ENCODE data around the gene OR2H1.

OR2H1 gene

DNA sequence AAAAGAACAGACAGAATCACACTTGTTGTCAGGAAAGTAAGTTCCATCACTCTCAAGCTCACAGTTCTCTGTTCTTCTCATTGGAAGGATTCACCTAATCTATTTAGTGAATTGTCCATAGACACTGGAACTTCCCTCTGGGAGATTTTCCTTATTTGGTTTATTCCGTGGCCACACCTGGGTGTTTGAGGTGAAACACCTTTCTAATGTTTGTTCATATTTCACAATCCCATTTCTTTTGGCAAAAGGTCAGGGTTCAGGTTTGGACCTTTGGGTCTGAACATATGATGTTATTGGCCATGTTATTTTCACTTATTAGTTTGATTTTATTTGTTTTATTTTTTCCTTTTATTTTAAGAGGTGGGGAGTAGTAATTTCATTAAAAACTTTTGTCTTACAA, 26.8 kb downstream of the OR2H1 start:
- no peak for DNase-seq (ENCODE audit: low read depth)

DNA sequence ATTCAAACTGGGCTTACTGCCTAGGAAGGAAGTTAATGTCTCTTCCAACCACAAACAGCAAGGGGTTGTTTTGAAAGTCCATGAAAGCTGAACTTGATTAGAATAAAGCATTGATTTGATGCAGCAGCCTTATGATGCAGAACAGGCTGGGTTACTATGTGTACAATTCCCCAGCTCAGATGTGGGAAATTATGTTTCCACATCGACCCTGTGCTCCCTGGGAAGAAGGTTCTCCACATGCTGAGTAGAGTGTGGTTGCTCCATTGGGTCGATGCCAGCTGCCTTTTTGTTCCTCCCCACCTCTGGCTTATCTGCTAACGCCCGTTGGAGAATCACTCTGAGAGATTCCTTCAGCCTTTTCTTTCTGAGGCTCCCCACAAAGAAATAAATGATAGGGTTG, 29.6 kb downstream of the OR2H1 start:
- DNase-seq (ENCODE audit: low read depth): no peak

DNA sequence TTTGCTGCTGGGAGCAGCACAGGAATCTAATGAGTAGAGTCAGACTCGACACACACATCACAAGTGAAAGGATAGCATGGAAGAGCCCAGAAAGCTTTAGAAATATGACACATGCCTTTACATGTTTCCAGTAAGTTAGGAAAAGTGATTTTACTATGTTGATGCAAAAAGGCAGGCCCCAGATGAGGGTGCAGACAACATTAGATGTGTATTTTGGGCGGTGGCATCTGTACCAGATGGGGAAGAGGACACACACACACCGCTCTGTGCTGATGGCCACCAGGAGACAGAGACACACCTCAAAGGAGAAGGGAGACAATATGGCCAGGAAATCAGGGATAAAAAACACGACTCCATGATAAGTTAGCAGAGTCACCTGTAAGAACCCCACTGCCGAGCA, 30.2 kb downstream of the OR2H1 start:
- no peak for DNase-seq (ENCODE audit: low read depth)

GRCh38 chr6:29487660-29488059, 30.7 kb downstream of the OR2H1 start, which contains the start of gene MAS1L:
Gene MAS1L (minus strand): TSS chr6:29487956. CDS start chr6:29487902, 54 bp downstream.
- no peak for DNase-seq (ENCODE audit: low read depth)

DNA sequence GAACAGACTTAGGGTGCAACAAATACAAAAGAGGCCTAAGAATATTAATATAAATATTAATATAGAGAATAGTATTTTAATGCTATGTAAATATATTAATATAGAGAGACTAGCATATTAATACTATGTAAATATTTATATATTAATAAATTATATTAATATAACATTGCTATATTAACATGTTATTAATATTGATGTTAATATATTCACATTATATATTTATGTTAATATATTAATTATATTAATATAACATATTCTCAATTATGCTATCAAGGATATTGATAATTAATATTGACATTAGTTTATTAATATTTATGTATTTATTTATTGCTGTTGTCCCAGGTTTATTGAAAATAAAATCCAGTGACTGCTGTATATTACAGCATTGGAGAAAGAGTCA, 31.9 kb downstream of the OR2H1 start:
- DNase-seq (ENCODE audit: low read depth): no peak

DNA sequence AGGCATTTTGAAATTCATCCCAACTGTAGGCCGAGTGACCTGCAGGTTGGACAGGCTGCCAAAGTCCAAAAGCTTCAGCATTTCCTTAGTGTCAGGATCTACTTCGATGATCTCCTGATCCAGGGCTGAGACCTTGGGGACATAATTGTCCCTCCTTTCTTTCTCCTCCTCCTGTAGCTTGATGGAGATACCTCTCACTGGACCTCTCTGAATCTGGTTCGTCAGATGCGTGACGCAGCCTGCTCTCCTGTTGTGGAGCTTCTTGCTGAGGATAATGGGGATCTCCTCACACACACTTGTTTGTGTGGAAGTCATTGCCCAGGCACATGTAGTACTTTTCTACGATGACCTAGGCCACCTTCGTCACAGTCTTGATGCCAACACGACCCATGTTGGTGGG, 32.3 kb downstream of the OR2H1 start:
- DNase-seq (ENCODE audit: low read depth): no peak

DNA sequence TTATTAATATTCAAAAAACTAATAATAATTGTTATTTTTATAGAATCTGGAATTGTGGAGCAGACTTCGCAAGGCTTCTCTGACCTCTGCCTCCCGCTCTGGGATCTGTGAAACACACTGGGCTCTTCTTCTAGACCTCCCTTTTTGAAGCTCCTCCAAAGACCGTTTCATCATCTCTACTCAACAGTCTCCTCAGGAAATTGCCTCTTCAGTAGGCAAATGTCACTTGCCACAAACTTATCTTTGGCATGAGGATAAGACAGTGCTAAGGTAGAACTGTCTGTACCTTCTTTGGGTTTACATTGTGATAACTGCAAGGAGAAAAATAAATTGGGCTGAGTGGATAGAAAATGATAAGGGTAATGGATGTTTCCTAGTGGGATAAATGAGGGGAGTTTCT, 33.1 kb downstream of the OR2H1 start:
- no peak for DNase-seq (ENCODE audit: low read depth)

- DNase-seq (ENCODE audit: low read depth): no peak
Measured at GRCh38 chr6:29490552-29490951, 33.6 kb downstream of the OR2H1 start.

- no peak for DNase-seq (ENCODE audit: low read depth)
Measured at GRCh38 chr6:29491574-29491973, 34.6 kb downstream of the OR2H1 start.

DNA sequence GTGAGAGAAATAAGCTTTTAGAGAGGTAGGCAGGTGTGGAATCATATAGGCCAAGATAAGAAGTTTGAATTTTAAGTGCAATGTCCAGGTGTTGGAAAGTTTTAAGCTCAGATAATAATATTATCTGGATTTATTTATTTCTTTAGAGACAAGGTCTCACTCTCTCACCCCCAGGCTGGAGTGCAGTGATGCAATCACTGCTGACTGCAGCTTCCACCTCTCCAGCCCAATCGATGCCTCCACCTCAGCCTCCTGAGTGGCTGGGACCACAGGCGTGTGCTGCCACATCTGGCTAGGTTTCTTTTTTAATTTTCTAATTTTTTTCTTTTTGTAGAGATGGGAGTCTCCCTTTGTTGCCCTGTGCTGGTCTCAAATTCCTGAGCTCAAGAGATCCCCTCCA, 36.3 kb downstream of the OR2H1 start:
- DNase-seq (ENCODE audit: low read depth): no peak

- DNase-seq (ENCODE audit: low read depth): no peak
Measured at GRCh38 chr6:29494131-29494530, 37.2 kb downstream of the OR2H1 start.

GRCh38 chr6:29495571-29495970, 38.6 kb downstream of the OR2H1 start:
- no peak for DNase-seq (ENCODE audit: low read depth)

GRCh38 chr6:29496961-29497360, 40.0 kb downstream of the OR2H1 start:
- no peak for DNase-seq (ENCODE audit: low read depth)

DNA sequence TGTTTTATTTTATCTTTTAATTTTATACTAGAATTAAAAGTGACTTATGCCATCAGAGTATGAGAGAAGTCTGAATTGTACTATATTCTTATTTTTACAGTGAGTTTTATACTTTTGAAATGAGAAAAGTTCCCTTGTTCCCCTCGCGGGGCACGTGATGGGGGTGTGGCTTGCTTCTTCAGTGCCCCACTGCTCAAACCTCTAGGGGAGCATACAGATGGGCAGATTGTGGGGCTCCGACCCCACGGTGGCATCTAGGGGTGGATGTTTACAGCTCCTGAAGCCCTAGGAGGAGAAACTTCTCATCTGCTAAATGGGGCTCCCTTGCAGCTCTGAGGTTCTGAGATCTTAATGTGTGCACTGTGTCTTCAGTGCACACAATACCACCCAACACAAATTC, 42.7 kb downstream of the OR2H1 start:
- DNase-seq (ENCODE audit: low read depth): no peak

DNA sequence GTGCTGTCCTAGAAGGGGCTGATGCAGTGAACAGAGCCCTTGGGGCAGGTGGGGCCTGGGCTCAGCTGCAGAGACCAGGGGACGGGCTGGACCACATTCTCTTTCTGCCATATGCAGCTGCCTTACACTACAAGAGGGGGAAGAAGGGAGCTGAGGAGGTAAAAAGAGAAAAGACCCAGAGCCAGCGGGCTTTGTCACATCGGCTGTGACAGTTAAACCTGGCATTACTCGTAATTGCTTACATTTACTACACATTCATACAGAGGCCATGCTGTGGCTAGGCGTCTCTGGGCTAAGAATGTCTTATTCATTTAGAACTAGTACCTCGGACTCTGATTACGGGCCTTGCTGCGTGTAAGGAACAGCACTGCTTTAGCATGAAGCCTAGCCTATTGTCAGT, 43.6 kb downstream of the OR2H1 start:
- DNase-seq (ENCODE audit: low read depth): no peak

- DNase-seq (ENCODE audit: low read depth): no peak
Measured at GRCh38 chr6:29501106-29501505, 44.2 kb downstream of the OR2H1 start.

DNA sequence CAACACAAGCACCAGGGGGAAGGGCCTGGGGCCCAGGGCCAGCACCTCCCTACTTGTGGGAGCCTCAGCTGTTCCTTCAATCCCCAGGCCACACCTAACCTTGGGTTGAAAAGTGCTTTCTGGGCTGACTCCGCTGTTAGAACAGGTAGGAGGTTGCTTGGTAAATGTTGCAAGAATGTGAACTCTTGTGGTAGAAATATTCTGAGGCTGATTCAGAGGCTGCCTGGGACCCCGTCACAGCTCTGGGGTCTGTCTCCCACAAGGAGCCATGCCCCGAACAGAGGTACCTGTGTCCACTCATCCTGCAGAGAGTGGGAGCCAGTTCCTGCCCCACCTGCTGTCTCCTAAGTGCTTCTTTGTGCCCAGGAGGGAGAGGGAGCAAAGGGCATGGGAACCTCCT, 45.2 kb downstream of the OR2H1 start:
- no peak for DNase-seq (ENCODE audit: low read depth)

- no peak for DNase-seq (ENCODE audit: low read depth)
Measured at GRCh38 chr6:29502597-29502996, 45.6 kb downstream of the OR2H1 start.

DNA sequence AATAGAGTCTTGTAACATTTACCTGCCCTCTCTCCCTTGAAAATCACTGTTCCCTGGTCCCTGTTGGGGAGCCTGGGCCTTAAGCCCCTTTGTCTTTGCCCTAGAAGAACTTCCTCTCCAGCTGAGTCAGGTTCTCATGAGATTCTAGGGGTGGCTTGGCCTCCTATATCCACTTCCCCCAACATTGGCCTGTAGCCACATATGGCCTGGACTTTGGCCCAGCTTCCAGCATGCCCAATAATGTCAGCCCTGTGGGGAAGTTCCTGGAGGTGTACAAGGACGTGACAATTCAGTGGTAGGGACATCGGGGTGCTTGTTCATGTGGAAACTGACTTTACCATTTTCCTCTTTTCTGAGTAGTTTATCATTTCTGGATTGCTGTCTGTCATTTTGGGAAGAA, 48.0 kb downstream of the OR2H1 start:
- no peak for DNase-seq (ENCODE audit: low read depth)

GRCh38 chr6:29505808-29506207, 48.9 kb downstream of the OR2H1 start:
- DNase-seq (ENCODE audit: low read depth): no peak

GRCh38 chr6:29506446-29507067, 49.6 kb downstream of the OR2H1 start:
- DNase-seq (ENCODE audit: low read depth): no peak

GRCh38 chr6:29507319-29507718, 50.4 kb downstream of the OR2H1 start:
- no peak for DNase-seq (ENCODE audit: low read depth)

- no peak for DNase-seq (ENCODE audit: low read depth)
Measured at GRCh38 chr6:29509239-29509638, 52.3 kb downstream of the OR2H1 start.

DNA sequence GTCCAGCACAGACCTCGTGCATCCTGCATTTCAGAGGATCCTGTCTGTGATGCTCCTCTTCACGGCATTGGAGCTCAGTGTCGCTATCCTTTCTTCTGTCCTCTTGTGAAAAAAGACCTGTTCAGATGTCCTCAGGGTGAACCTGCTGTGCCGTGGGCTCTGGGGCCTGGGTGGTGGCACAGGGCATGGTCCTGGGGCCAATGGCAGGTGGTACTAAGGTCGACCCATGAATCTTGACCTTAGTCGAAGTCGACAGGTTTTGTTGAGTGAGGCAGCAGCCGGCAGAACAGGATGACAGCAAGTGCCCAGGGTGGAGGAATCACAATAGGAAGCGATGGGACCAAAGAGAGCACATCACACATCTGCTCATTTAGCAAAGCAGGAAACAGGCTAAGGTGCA, 52.8 kb downstream of the OR2H1 start:
- DNase-seq (ENCODE audit: low read depth): no peak

DNA sequence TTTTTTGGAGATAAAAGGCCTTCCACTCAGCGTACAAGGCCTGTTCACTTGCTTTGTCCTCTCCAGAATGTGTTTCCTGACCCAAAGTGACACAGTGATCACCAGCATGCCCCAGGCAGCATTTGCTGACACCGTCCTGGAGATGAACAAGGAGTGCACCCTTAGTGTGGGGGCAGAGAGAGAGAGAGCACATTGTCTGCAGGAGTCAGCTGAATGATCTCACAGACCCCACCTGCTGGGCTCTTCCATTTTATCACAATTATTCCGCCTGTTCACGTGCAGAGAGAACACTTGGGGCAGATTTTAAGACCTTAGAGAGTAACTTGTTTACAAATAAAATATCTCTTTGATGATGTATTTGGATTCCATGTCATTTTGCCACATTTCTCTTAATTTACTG, 53.2 kb downstream of the OR2H1 start:
- DNase-seq (ENCODE audit: low read depth): no peak
